ENCODE data around the gene ZNF79. TPM values are rescaled to one million over a fixed set of nuclear protein-coding genes. Genes with fewer than 3 reads are reported as not detected.

The ZNF79 gene
- total and polyA plus RNA-seq, 9 of the 15 experiments (the other 6 are each of a cell fraction or from before 2014, with no cell fraction given), result 0.62 to 7.0 (median 4.1) TPM

- no peak for TF ChIP-seq TRIM25 (IDR thresholded peaks at IDR 0.05; ENCODE audit: borderline replicate concordance)
- 0 out of 2 replicates have a peak, but pooled peaks have one; percentile 87 for TF ChIP-seq HDAC6 (IDR thresholded peaks at IDR 0.05; ENCODE audit: low read depth, low read length)
- peak; percentile 70; the same call in 1 of the 2 replicates for TF ChIP-seq CHAMP1 (IDR thresholded peaks at IDR 0.05)
- no peak for TF ChIP-seq EHMT2 (IDR thresholded peaks at IDR 0.05)
- peak; percentile 10 for TF ChIP-seq MEIS2 (IDR thresholded peaks at IDR 0.05; ENCODE audit: partially characterized antibody)
- TF ChIP-seq DLX4 (CRISPR knock-in tag; IDR thresholded peaks at IDR 0.05), result no peak
- TF ChIP-seq ZNF586 (CRISPR knock-in tag; conservative IDR thresholded peaks at IDR 0.05), result no peak
- TF ChIP-seq PURB (CRISPR knock-in tag; IDR thresholded peaks at IDR 0.05; ENCODE audit: low read depth), result no peak
- no peak for TF ChIP-seq BHLHE40 (IDR thresholded peaks at IDR 0.05; ENCODE audit: low read length)
- no peak for TF ChIP-seq HINFP (tag; conservative IDR thresholded peaks at IDR 0.05; ENCODE audit: low read depth)
- TF ChIP-seq RBFOX2 (IDR thresholded peaks at IDR 0.05; ENCODE audit: low read depth, low read length), result peak; percentile 99
- TF ChIP-seq THAP7 (CRISPR knock-in tag; IDR thresholded peaks at IDR 0.05), result peak; percentile 79; the same call in 1 of the 2 replicates
- no peak for TF ChIP-seq HBP1 (CRISPR knock-in tag; IDR thresholded peaks at IDR 0.05)
- TF ChIP-seq CAMTA2 (CRISPR knock-in tag; conservative IDR thresholded peaks at IDR 0.05), result no peak
- TF ChIP-seq ZBTB5 (IDR thresholded peaks at IDR 0.05), result no peak
- TF ChIP-seq NFE2L1 (tag; IDR thresholded peaks at IDR 0.05; ENCODE audit: borderline replicate concordance, low read depth), result no peak
Observed at GRCh38 chr9:127450830-127451607, 26.8 kb downstream of the ZNF79 start, which contains the start of the genes LRSAM1 and RPL12 (continued).
